HepG2 (cell line): ENCODE measurements around the gene AKTIP. TPM values are rescaled to one million over a fixed set of nuclear protein-coding genes. Genes with fewer than 3 reads are reported as not detected.

Source experiments
- BRD4 ChIP-seq: sonication (generic); formaldehyde crosslinking; IDR thresholded peaks from 2 replicates; pipeline ENCODE4 v1.4.0; 2020; ENCODE audit warnings: missing genetic modification reagents
- CBFB ChIP-seq: sonication (generic); formaldehyde crosslinking; IDR thresholded peaks from 2 replicates; pipeline ENCODE4 v1.4.0; 2020; ENCODE audit warnings: missing genetic modification reagents
- CREB1 ChIP-seq, 2 experiments: fragments of 450-650 bp in 1 of 2; IDR thresholded peaks; 2 replicates each; pipeline ENCODE4 v1.6.1; 2016 to 2017; ENCODE audit warnings: control low read depth in 1 of 2, mild to moderate bottlenecking in 1 of 2, missing compliant biosample characterization in 1 of 2, missing genetic modification characterization in 1 of 2
- FOXK2 ChIP-seq: fragments of 450-650 bp; IDR thresholded peaks from 2 replicates; pipeline ENCODE4 v1.6.1; 2016
- HNRNPL ChIP-seq: fragments of 200-400 bp; formaldehyde crosslinking; IDR thresholded peaks from 2 replicates; pipeline ENCODE4 v1.6.1; 2017; ENCODE audit warnings: mild to moderate bottlenecking, low read depth, low read length
- MAFK ChIP-seq, 2 experiments: IDR thresholded peaks in 1 of 2; conservative IDR thresholded peaks in 1 of 2; 2 replicates each; pipeline ENCODE4 v1.6.1; 2011; ENCODE audit warnings: improper control_type of control experiment in 2 of 2, low read length in 2 of 2
- MEF2D ChIP-seq: sonication (generic); formaldehyde crosslinking; IDR thresholded peaks from 2 replicates; pipeline ENCODE4 v1.5.1; 2020; ENCODE audit warnings: mild to moderate bottlenecking, missing genetic modification reagents
- MXD4 ChIP-seq: IDR thresholded peaks from 2 replicates; pipeline ENCODE4 v1.6.1; 2016; ENCODE audit warnings: mild to moderate bottlenecking, missing biosample characterization, missing genetic modification reagents
- NCOA2 ChIP-seq: sonication (generic); formaldehyde crosslinking; IDR thresholded peaks from 2 replicates; pipeline ENCODE4 v1.8.0; 2022; ENCODE audit warnings: inconsistent platforms
- NFE2L1 ChIP-seq: sonication (generic); formaldehyde crosslinking; IDR thresholded peaks from 2 replicates; pipeline ENCODE4 v1.4.0; 2020; ENCODE audit warnings: missing genetic modification reagents, mild to moderate bottlenecking, borderline replicate concordance
- NFIC ChIP-seq: IDR thresholded peaks from 2 replicates; pipeline ENCODE4 v1.6.1; 2012; ENCODE audit warnings: mild to moderate bottlenecking, low read length, inconsistent platforms
- RARG ChIP-seq: sonication (generic); formaldehyde crosslinking; IDR thresholded peaks from 2 replicates; pipeline ENCODE4 v1.4.0; 2020; ENCODE audit warnings: low read depth, mild to moderate bottlenecking, missing genetic modification reagents
- RNF219 ChIP-seq: sonication (generic); formaldehyde crosslinking; IDR thresholded peaks from 2 replicates; pipeline ENCODE4 v1.5.0; 2020; ENCODE audit warnings: mild to moderate bottlenecking, missing genetic modification reagents
- SP2 ChIP-seq: sonication (generic); formaldehyde crosslinking; IDR thresholded peaks from 2 replicates; pipeline ENCODE4 v1.5.1; 2020; ENCODE audit warnings: mild to moderate bottlenecking, missing genetic modification reagents
- SP5 ChIP-seq: IDR thresholded peaks from 2 replicates; pipeline ENCODE4 v1.6.1; 2016; ENCODE audit warnings: low read depth, borderline replicate concordance
- YEATS4 ChIP-seq: sonication (generic); formaldehyde crosslinking; IDR thresholded peaks from 2 replicates; pipeline ENCODE4 v1.4.0; 2020; ENCODE audit warnings: missing genetic modification reagents, borderline replicate concordance
- YY1 ChIP-seq: IDR thresholded peaks from 2 replicates; pipeline ENCODE4 v1.6.1; 2011; ENCODE audit warnings: low read length, low read depth, moderate library complexity, mild to moderate bottlenecking; ENCODE audit not compliant: insufficient read depth, insufficient replicate concordance
- ZKSCAN8 ChIP-seq: IDR thresholded peaks from 2 replicates; pipeline ENCODE4 v1.6.1; 2016; ENCODE audit warnings: borderline replicate concordance, missing genetic modification reagents, missing compliant biosample characterization
- ZNF124 ChIP-seq: sonication (generic); formaldehyde crosslinking; IDR thresholded peaks from 2 replicates; pipeline ENCODE4 v1.4.0; 2020; ENCODE audit warnings: missing genetic modification reagents
- ZNF143 ChIP-seq: sonication (generic); formaldehyde crosslinking; IDR thresholded peaks from 2 replicates; pipeline ENCODE4 v1.4.0; 2020; ENCODE audit warnings: missing genetic modification reagents
- ZNF329 ChIP-seq: sonication (generic); formaldehyde crosslinking; IDR thresholded peaks from 2 replicates; pipeline ENCODE4 v1.9.0; 2021; ENCODE audit warnings: low read depth, mild to moderate bottlenecking, missing genetic modification reagents
- ZNF777 ChIP-seq: sonication (generic); formaldehyde crosslinking; IDR thresholded peaks from 2 replicates; pipeline ENCODE4 v1.4.0; 2020; ENCODE audit warnings: missing genetic modification reagents
- polyA plus RNA-seq, 8 experiments: library from polyadenylated mRNA; depleted of rRNA in 3 of 8; stranded (reverse) in 7 of 8; unstranded in 1 of 8; fragments of >200 nt; fragmentation: Illumina TruSeq in 4 of 8; extraction: Trizol in 4 of 8; gene quantifications; 2 replicates each; pipeline versions ENCODE4 v1.2.1 to v1.2.3, GENCODE V29; 2011 to 2016; ENCODE audit warnings: low read depth in 4 of 8, missing spikeins in 1 of 8, mixed read lengths in 1 of 8; ENCODE audit not compliant: insufficient read depth in 1 of 8
- total RNA-seq, 5 experiments: library from RNA; depleted of rRNA; stranded (reverse); fragments of >200 nt; fragmentation: Illumina TruSeq; extraction: Trizol; gene quantifications; 2 replicates each; pipeline ENCODE4 v1.2.3, GENCODE V29; 2016; ENCODE audit warnings: low read depth in 1 of 5
- TF ChIP-seq, protein P1 (sequence below): IDR thresholded peaks from 2 replicates; pipeline ENCODE4 v1.6.1; 2016; ENCODE audit warnings: mild to moderate bottlenecking, missing biosample characterization, missing genetic modification reagents
- TF ChIP-seq, protein P2 (sequence below): sonication (generic); formaldehyde crosslinking; IDR thresholded peaks from 2 replicates; pipeline ENCODE4 v1.4.0; 2020; ENCODE audit warnings: missing genetic modification reagents
- TF ChIP-seq, protein P3 (sequence below): sonication (generic); formaldehyde crosslinking; IDR thresholded peaks from 2 replicates; pipeline ENCODE4 v1.5.0; 2020; ENCODE audit warnings: missing genetic modification reagents

Gene AKTIP
- total and polyA plus RNA-seq, 2 of the 13 experiments (the other 11 are each of a cell fraction or from before 2014, with no cell fraction given), result 28.8 to 49.0 TPM

- TF ChIP-seq RNF219 (CRISPR knock-in tag) (no peak; the same call in 1 of the 2 replicates), MAFK (conservative IDR thresholded peaks at IDR 0.05 in 1 of 2, IDR thresholded peaks at IDR 0.05 in 1 of 2; ENCODE audit: low read length in 2 of 2) (no peak), MXD4 (CRISPR knock-in tag) (peak; percentile 76; the same call in 1 of the 2 replicates), MEF2D (CRISPR knock-in tag) (peak; percentile 87; the same call in 1 of the 2 replicates), RARG (CRISPR knock-in tag) (no peak), ZKSCAN8 (CRISPR knock-in tag) (no peak; the same call in 1 of the 2 replicates), NFE2L1 (no peak; the same call in 1 of the 2 replicates), HNRNPL (peak; percentile 84; the same call in 1 of the 2 replicates), BRD4 (peak; percentile 76), YY1 (peak; percentile 71), YEATS4 (peak; percentile 84), ZNF329 (CRISPR knock-in tag) (peak; percentile 37; the same call in 1 of the 2 replicates), NCOA2 (0 out of 2 replicates have a peak, but pooled peaks have one; percentile 40), ZNF143 (CRISPR knock-in tag) (peak; percentile 19; the same call in 1 of the 2 replicates), FOXK2 (0 out of 2 replicates have a peak, but pooled peaks have one; percentile 36), ZNF124 (CRISPR knock-in tag) (peak; percentile 63), NFIC (no peak), SP2 (CRISPR knock-in tag) (peak; percentile 94), ZNF777 (CRISPR knock-in tag) (peak; percentile 98), CBFB (CRISPR knock-in tag) (0 out of 2 replicates have a peak, but pooled peaks have one; percentile 80), SP5 (CRISPR knock-in tag) (peak; percentile 86; the same call in 1 of the 2 replicates), CREB1 (IDR thresholded peaks at IDR 0.05) (peak; percentile 93), CREB1 (CRISPR knock-in tag; IDR thresholded peaks at IDR 0.05) (peak; percentile 94)
- TF ChIP-seq, protein P1, sequence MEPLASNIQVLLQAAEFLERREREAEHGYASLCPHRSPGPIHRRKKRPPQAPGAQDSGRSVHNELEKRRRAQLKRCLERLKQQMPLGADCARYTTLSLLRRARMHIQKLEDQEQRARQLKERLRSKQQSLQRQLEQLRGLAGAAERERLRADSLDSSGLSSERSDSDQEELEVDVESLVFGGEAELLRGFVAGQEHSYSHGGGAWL (CRISPR knock-in tag), result peak; percentile 81
- TF ChIP-seq, protein P2, sequence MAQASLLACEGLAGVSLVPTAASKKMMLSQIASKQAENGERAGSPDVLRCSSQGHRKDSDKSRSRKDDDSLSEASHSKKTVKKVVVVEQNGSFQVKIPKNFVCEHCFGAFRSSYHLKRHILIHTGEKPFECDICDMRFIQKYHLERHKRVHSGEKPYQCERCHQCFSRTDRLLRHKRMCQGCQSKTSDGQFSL, result no peak
- TF ChIP-seq, protein P3, sequence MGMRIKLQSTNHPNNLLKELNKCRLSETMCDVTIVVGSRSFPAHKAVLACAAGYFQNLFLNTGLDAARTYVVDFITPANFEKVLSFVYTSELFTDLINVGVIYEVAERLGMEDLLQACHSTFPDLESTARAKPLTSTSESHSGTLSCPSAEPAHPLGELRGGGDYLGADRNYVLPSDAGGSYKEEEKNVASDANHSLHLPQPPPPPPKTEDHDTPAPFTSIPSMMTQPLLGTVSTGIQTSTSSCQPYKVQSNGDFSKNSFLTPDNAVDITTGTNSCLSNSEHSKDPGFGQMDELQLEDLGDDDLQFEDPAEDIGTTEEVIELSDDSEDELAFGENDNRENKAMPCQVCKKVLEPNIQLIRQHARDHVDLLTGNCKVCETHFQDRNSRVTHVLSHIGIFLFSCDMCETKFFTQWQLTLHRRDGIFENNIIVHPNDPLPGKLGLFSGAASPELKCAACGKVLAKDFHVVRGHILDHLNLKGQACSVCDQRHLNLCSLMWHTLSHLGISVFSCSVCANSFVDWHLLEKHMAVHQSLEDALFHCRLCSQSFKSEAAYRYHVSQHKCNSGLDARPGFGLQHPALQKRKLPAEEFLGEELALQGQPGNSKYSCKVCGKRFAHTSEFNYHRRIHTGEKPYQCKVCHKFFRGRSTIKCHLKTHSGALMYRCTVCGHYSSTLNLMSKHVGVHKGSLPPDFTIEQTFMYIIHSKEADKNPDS (CRISPR knock-in tag), result no peak
Observed at GRCh38 chr16:53503270-53503923, 388 bp upstream of the AKTIP start (continued).
